Lower lobe of right lung (tissue), 2 donors: ENCODE results near the gene IFNA8. TPM values are rescaled to one million over a fixed set of nuclear protein-coding genes. Genes with fewer than 3 reads are reported as not detected.
A peak's percentile ranks its signal among the peaks of the same experiment; 100 is the strongest.

ENCODE experiments used
- ATAC-seq, 2 donors: fragments of 200-7000 bp; cut with Tn5 transposase; one replicate each; pipeline ENCODE4 v1.9.1; 2020 to 2022; ENCODE audit warnings: mild to moderate bottlenecking in 2 of 2, moderate library complexity in 2 of 2
- DNase-seq: peaks from one replicate; pipeline ENCODE4 v3.0.0-alpha.2; 2020
- H3K27ac ChIP-seq: fragments of 200-600 bp; one replicate; pipeline ENCODE4 v1.8.0; 2022
- H3K27me3 ChIP-seq: fragments of 200-600 bp; one replicate; pipeline ENCODE4 v1.8.0; 2022; ENCODE audit warnings: low read depth
- H3K36me3 ChIP-seq: fragments of 200-600 bp; one replicate; pipeline ENCODE4 v1.8.0; 2022; ENCODE audit warnings: mild to moderate bottlenecking
- H3K4me1 ChIP-seq: fragments of 200-600 bp; one replicate; pipeline ENCODE4 v1.8.0; 2022
- H3K4me3 ChIP-seq: fragments of 200-600 bp; one replicate; pipeline ENCODE4 v1.8.0; 2022; ENCODE audit warnings: mild to moderate bottlenecking
- H3K9me3 ChIP-seq: fragments of 200-600 bp; one replicate; pipeline ENCODE4 v1.8.0; 2022
- intact Hi-C: fragments of 100-400 bp; cut with DNase I; formaldehyde crosslinking; loops from one replicate; pipeline ENCODE4 v1.11.0; 2022
- total RNA-seq: library from RNA; stranded (reverse); fragmentation: NEBNext Ultra II Directional; extraction: Animal tissue kit (Norgen Biotek cat#: 25700); gene quantifications from one replicate; pipeline ENCODE4 v1.2.1, GENCODE V29; 2021
- TF ChIP-seq, protein P1 (sequence below): fragments of 200-600 bp; IDR thresholded peaks from one replicate; pipeline ENCODE4 v1.8.0; 2022; ENCODE audit warnings: antibody characterized with exemption, mild to moderate bottlenecking
- donor health status: DM: no; HTN: yes; CAD: no; lungs with severe emphysema.

Gene IFNA8
- total RNA-seq, 1 donor from 2014 or later, result not detected

DNA sequence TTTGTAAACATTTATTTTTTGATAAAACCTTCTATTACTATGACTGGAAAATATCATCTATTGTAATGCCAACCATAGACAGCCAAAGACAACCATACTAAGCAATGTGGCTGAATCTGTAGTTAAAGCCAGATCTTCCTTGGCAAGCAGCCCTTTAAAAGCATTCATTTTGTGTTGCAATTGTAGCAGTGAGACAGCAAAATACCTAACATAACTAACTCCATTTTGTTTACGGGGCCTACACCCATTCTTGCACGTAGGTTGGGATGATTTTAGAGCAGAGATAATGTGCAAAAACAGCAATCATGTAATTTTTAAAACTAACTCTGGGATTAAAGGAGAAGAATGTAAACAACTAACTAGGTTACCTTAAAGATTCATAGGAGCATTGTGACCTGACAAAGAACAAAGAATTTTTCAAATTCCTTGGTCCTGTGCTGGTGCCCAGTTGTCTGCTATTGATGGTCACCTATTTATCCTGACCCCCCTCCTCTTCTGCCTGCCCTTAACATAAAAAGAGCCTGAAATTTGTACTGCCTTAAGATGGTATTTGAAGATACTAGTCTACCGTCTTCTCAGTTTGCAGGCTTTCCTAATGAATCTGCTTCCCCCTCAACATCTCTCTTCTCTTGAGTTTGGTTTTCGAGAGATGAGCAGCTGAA, 41.9 kb downstream of the IFNA8 start:
- no peak for ATAC-seq
- no peaks in the 10 kb centered on the region for H3K27me3 ChIP-seq
- no peak overlapping the region for H3K4me3 ChIP-seq
- no peaks in the 10 kb centered on the region for H3K36me3 ChIP-seq
- no peaks in the 10 kb centered on the region for H3K4me1 ChIP-seq
- no peak overlapping the region for H3K27ac ChIP-seq
- DNase-seq, result no peak
- no peaks in the 10 kb centered on the region for H3K9me3 ChIP-seq
- TF ChIP-seq, protein P1, sequence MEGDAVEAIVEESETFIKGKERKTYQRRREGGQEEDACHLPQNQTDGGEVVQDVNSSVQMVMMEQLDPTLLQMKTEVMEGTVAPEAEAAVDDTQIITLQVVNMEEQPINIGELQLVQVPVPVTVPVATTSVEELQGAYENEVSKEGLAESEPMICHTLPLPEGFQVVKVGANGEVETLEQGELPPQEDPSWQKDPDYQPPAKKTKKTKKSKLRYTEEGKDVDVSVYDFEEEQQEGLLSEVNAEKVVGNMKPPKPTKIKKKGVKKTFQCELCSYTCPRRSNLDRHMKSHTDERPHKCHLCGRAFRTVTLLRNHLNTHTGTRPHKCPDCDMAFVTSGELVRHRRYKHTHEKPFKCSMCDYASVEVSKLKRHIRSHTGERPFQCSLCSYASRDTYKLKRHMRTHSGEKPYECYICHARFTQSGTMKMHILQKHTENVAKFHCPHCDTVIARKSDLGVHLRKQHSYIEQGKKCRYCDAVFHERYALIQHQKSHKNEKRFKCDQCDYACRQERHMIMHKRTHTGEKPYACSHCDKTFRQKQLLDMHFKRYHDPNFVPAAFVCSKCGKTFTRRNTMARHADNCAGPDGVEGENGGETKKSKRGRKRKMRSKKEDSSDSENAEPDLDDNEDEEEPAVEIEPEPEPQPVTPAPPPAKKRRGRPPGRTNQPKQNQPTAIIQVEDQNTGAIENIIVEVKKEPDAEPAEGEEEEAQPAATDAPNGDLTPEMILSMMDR, result no peak
- intact Hi-C loops, result no loop called here

DNA sequence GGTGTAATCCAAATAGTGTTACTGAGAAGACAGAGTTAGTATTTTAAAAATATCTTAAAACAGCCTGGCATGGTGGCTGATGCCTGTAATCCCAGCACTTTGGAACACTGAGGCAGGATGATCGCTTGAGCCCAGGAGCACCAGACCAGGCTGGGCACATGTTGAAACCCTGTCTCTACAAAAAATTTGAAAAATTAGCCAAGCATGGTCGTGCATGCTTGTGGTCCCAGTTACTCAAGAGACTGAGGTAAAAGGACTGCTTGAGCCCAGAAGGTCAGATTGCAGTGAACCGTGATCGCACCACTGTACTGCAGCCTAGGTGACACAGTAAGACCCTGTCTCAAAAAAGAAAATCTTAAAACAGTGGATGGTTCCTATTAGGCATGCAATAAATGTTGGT, 43.8 kb downstream of the IFNA8 start:
- Histone ChIP-seq H3K36me3 (no peaks in the 10 kb centered on the region), H3K27me3 (no peaks in the 10 kb centered on the region), H3K9me3 (no peaks in the 10 kb centered on the region), H3K27ac (no peak overlapping the region), H3K4me1 (no peaks in the 10 kb centered on the region), H3K4me3 (no peak overlapping the region)
- intact Hi-C loops, result no loop called here
- ATAC-seq, result no peak
- TF ChIP-seq, protein P1, result no peak
- no peak for DNase-seq

DNA sequence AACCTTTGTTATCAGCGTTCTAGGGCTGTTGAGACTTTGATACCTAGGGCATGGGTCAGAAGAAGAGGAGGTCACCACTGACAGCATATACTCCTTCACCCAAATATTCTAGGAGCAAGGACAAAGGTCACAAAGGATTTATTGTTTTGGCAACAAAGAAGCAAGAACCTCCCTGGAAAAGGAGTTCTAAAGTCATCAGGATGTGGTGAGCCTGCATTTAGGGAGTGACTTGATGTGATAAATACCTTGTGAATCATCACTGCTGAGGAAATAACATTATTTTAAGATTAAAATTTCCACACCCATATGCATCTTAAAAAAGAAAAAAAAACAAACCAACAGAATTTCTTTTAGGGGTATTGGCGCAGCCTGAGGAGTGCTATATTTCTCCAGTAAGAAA, 45.2 kb downstream of the IFNA8 start:
- ATAC-seq, result no peak

DNA sequence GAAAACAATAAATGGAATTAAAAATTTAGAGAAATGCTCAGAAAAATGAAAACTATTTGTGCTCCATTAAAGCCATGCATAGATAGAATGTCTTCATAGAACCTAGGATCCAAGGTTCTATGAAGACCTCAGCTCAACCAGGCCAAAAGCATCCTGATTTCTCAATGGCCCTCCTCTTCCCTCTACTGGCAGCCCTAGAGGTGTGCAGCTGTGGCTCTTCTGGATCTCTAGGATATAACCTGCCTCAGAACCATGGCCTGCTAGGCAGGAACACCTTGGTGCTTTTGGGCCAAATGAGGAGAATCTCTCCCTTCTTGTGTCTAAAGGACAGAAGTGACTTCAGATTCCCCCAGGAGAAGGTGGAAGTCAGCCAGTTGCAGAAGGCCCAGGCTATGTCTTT, 46.4 kb downstream of the IFNA8 start:
- Histone ChIP-seq H3K4me1 (no peaks in the 10 kb centered on the region), H3K27ac (no peak overlapping the region), H3K36me3 (no peaks in the 10 kb centered on the region), H3K4me3 (no peak overlapping the region), H3K9me3 (no peaks in the 10 kb centered on the region), H3K27me3 (no peaks in the 10 kb centered on the region)
- no peak for DNase-seq
- TF ChIP-seq, protein P1, result peak; percentile 54
- peak; percentile 40 to 48 for ATAC-seq
- intact Hi-C loops, result no loop called here

More for the DNA sequence above, 45.2 kb downstream of the IFNA8 start:
- H3K36me3 ChIP-seq, result no peaks in the 10 kb centered on the region
- H3K27me3 ChIP-seq, result no peaks in the 10 kb centered on the region
- H3K9me3 ChIP-seq, result no peaks in the 10 kb centered on the region
- H3K27ac ChIP-seq, result no peak overlapping the region
- no peaks in the 10 kb centered on the region for H3K4me1 ChIP-seq
- DNase-seq, result no peak
- H3K4me3 ChIP-seq, result no peak overlapping the region
- TF ChIP-seq, protein P1, result no peak
- intact Hi-C loops, result no loop called here

Other genes with a start within 250 kb of the IFNA8 start
- gene IFNA21, start 242.5 kb upstream of the IFNA8 start, total RNA-seq, result not detected
- gene IFNA4, start 221.5 kb upstream of the IFNA8 start, total RNA-seq, result not detected
- gene IFNA7, start 206.9 kb upstream of the IFNA8 start, total RNA-seq, result not detected
- not detected for gene IFNA10, start 202.0 kb upstream of the IFNA8 start, total RNA-seq
- gene IFNA16, start 191.8 kb upstream of the IFNA8 start, total RNA-seq, result not detected
- gene IFNA17, start 180.9 kb upstream of the IFNA8 start, total RNA-seq, result not detected
- gene IFNA14, start 169.1 kb upstream of the IFNA8 start, total RNA-seq, result not detected
- not detected for gene IFNA5, start 103.8 kb upstream of the IFNA8 start, total RNA-seq
- 22.7 TPM for gene KLHL9, start 73.7 kb upstream of the IFNA8 start, total RNA-seq
- not detected for gene IFNA6, start 58.2 kb upstream of the IFNA8 start, total RNA-seq
- gene IFNA13, start 41.1 kb upstream of the IFNA8 start, total RNA-seq, result 1.1 TPM
- gene IFNA2, start 23.7 kb upstream of the IFNA8 start, total RNA-seq, result not detected
- 0.62 TPM for gene IFNA1, start 31.3 kb downstream of the IFNA8 start, total RNA-seq
- not detected for gene IFNE, start 73.2 kb downstream of the IFNA8 start, total RNA-seq